Hematopoietic multipotent progenitor cell treated with erythropoietin and hydrocortisone succinate and interleukin-3 and kit ligand, for 6 days (in vitro differentiated cells): ENCODE measurements around the gene AP5M1.
"Not testable (repeated sequence)": the region's sequence is repeated elsewhere in the genome, so short reads cannot be mapped to it uniquely, and the experiment has no call there.

Experiments
- DNase-seq: peaks from one replicate; pipeline ENCODE4 v3.0.0-alpha.2; 2015

AP5M1 gene

DNA sequence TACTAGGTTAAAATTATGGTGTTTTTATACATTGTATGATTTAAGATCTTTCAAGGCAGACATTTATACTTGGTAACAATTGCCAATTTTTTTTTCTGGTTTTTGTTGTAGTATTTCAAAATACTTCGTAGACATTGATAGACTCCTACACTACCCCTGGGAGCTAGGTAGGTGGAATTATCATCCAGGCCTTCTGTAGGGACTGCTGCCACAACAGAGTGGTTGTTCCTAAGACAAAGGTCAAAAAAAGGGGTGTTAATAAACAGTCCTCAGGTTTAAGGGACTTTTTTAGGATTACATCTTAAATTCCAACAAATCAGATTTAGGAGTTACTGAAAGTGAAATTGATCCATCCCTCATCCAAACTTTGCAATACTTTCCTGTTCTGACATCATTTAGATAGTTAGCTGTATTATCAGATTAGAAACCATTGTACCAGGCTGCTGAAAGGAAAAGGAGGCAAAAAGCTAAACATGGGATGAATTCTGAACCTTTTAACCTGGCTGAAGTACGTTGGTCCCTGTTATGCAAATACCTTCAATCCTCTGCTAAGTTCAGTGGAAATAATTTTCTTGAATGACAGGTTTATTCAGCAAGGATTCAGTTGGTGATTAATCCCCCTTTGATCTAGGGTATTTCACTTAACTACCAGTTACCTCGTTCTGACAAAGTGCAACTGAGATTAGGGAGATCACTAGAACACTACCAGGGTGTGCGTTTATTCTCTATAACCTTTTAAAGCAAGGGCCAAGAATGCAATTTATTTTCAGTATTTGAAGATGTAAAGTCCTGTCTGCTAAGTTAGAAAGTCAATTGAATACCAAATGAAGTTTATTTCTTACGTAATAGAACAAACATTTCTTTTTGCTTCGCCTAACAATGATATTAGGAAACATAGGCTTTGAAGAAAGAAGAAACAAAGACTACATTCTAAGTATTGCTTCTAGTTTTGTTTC lies 23.2 kb downstream of the AP5M1 start:
- no peak for DNase-seq

DNA sequence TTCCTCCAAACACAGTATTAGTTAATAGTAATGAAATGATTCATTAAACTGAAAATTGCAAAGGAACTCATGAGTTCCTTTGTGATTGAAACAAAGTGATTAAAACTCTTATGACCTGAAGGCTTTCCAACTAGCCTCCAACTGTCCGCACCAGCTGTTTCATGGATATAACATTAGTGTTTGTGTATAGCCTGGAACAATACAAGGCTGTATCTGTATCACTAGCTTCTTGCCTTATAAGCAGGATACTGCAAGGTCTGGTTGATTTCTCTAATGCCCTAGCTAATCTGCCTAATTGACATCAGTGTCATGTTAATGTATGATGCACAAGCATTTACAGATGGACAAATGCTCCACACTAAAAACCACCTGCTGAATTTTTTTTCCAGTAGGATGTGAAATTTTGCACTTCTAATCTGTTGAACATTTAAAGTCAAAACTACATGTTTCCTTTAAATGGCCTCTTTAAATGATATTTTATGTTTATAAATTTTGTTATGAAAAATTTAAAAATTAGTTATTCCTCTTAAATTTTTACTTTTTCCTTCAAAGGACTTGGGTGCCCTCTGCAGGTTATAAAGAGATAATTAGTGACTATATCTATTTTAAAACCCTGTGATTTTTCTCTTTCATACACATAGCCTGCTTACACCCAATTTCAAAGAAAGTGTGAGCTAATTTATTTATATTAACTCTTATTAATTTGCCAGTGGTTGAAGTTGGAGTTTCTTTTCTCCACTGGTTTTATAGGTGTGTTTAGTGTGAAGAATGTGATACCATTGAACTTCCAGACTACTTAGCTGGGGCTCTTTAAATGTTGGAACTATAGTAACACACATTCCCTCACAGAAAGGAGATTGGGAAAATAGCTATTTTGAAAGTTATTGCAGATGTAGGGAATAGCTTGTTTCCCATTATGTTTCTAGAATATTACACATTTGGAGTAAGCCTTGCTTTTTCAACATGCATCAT lies 25.4 kb downstream of the AP5M1 start:
- DNase-seq: peak; percentile 60

DNA sequence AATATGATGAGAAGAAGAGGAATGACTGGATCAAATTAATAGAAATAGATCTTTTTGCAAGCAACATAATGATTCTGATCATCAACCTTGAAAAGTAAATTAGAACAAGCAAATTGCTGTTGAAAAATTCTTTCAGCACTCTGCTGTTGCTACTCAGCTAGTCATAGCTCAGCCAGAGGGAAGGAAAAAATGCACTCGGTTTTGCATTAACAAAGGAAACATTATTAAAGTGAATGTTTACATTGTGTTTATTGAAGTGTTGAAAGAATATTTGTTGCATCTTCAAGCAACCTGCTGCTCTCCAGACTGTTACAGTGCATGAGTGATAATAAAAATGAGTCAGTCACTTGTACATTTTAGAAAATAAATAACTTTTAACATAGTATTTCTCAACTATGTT lies 26.5 kb downstream of the AP5M1 start:
- DNase-seq: no peak

DNA sequence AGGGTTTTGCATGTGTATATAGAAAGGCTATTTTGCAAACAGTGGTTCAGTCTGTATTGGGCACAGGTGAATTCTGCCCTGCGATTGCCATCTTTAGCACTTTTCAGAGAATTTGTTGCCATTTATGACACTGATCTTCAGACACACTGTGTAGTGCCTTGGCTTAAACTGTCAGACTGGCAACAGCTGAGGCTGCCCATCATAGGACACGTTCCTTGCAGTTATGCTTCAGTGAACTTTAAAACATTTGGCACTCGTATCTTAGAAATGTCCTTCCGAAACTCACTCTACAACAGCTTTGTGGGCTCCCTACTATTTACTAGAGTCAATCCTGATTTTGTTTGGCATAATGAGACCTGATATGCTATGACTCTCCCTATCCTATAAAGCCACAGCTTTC lies 29.1 kb downstream of the AP5M1 start:
- DNase-seq: no peak

DNA sequence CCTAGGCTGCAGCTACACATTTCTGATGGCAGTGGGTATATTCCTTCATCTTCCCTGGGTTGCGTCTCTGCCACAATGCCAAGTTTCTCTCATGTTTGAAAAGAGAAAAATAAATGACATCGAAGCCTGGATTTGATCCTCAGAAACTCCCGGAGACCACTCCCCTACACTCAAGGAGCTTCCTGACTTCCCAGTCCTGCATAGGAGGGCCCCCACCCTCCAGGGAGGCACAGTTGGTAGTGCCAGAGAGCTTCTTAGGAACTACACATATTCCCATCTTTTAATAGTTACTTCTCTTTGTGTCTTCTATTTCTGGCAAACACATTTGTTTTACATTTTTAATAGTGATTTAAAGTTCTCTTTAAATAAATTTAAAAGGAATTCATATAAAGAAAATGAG lies 30.7 kb downstream of the AP5M1 start:
- no peak for DNase-seq

DNA sequence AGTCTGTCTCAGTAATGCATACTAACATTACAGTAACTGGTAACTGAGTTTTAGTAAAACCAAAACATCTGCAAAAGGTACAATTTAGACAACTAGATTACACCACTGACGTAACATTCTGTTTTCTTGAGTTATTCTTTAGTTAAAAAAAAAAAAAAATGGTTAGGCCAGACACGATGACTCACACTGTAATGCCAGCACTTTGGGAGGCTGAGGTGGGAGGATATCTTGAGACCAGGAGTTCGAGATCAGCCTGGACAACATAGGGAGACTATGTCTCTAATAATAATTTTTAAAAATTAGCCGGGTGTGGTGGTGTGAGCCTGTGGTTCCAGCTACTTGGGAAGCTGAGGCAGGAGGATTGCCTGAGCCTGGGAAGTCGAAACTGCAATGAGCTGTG lies 34.1 kb downstream of the AP5M1 start:
- no peak for DNase-seq

DNA sequence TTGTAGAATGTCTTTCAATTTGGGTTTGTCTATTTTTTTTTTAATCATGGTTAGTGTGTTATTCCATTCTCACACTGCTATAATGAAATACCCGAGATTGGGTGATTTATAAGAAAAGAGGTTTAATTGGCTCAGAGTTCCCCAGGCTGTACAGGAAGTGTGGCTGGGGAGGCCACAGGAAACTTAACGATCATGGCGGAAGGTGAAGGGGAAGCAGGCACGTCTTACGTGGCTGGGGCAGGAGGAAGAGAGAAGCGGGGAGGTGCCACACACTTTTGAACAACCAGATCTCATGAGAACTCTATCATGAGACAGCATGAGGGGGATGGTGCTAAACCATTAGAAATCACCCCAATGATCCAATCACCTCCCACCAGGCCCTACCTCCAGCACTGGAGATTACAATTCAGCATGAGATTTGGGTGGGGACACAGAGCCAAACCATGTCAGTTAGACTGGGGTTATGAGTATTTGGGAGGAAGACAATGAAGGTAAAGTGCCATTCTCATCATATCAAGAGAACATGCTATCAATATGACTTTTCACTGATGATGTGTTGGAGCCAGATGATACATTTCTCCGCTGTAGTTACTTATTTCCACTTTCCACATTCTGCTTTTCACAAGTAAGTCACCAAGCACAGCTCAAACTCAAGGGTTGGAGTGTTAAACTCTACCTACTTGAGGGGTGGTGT lies 45.8 kb downstream of the AP5M1 start:
- no peak for DNase-seq

DNA sequence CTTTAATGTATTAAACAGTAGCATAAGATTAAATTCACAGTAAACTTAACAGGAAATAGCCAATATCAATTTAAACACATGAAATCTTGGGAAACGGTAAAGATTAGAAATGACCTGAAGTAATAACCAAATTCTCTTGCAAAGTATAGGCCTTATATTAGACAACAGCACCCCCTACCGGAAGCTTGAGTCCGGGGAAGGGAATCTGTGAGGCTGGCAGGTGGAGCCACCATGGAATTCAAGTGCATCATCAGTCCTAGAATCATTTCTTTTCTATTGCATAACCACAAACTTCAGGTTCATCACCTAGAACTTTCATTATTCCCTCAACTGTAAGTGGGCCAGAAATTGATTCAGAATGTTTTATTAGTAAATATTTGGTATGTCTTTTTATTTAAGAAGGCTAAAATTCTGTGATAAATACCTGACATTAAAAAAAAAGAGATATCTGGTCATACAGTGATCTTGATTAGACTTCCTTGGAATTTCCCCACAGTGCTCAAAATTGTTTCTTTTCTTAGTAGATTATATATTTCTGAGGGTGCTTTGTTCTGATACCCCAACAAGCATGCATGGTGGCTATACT lies 48.6 kb downstream of the AP5M1 start:
- peak; percentile 90 for DNase-seq

DNA sequence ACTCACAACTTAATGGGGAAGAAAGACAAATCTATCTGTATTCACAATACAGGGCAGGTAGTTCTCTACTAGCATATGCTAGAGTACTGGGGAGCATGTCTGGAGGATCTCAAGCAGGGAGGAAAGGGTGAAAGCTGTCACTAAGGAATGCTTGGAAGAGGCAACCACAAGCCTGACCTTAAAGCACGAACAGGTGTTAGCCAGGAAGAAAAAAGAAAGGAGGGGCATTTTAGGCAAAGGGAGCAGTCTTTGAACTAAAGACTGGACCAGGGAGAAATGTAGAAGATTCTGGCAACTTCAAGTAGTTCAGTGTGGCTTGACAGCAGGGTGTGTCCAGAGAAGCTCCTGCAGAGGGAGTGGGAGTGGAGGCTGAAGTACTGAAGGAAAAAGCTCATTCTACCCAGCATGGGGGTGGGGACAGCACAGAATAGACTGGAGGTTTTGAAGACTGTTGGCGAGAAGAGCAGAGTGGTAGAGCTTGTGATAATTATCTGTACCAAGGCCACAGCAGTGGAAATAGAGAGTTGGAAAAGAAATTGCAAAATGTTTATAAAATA lies 50.9 kb downstream of the AP5M1 start:
- no peak for DNase-seq

DNA sequence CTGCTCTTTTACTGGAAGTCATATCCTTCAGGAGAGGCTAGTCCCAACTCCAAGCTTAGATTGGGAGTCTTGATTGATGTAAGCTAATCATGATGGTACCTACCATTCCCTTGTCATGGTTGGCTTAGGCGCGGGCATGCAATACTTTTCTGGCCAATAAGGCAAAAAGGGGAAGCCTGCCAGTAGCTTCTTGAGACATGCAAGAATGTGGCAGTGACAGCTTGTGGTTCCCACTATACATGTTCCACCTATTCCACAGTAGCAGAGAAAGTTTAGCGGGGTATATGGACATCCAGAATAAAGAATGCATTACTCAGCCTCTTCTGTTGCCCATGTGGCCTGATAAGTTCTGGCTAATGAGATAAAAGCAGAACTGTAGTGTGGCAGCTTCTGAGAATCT lies 55.0 kb downstream of the AP5M1 start:
- peak; percentile 5 for DNase-seq

DNA sequence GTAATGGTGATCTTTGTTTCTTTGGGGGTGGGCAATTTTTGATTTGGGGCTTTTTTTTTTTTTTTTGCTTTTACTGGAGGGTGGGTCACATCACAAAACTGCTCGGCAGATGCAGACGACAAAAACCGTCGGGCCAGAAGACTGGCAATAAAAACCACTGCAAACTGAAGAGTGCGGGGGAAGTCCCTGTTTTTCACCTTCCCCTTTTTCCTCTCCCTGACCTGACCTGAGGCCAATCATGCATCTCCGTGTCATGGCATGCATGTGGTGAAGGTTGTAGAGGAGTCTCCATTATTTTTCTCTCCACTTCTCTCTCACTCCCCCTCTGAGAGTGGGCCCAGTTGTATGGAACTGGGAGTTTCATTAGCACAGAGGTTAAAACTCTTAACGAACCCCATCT lies 57.5 kb downstream of the AP5M1 start:
- no peak for DNase-seq

DNA sequence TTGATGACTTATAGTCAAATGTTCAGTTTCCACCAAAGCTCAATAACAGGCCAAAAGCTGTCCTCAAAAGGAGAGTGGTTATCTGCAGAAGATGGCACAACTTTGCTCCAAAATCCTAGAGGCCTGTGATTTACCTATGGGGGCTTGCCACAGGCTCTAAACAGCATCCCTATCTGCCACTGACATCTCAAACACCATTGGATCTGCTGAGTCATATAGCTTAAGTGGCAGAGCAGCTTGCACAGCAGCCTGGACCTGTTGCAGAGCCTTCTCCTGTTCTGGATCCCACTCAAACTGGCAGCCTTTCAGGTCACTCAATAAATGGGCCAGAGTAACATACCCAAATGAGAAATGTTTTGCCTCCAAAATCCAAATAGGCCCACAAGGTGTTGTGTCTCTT lies 61.1 kb downstream of the AP5M1 start:
- no peak for DNase-seq

DNA sequence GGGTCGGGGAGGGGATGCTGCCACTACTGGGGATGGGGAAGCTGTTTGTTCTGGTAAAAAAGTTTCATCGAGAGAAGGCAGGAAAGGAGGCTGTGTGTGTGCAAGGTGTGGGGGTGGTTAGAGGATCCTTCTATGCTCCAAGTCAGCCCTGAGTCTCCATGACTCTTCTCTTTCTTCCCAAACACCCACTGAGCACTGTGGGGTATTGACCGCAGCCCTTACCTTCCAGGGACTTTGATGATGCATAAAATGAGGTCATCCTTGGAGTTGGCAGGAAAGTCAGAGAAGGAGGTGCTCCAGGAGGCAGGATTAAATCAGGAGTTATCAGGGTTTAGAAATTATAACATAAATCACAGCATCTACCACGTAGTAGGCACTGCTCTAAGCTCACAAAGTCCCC lies 63.7 kb downstream of the AP5M1 start:
- not testable (repeated sequence) for DNase-seq

DNA sequence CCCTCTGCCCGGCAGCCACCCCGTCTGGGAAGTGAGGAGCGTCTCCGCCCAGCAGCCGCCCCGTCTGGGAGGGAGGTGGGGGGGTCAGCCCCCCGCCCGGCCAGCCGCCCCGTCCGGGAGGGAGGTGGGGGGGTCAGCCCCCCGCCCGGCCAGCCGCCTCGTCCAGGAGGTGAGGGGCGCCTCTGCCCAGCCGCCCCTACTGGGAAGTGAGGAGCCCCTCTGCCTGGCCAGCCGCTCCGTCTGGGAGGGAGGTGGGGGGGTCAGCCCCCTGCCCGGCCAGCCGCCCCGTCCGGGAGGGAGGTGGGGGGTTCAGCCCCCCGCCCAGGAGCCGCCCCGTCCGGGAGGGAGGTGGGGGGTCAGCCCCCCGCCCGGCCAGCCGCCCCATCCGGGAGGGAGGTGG lies 65.0 kb downstream of the AP5M1 start:
- not testable (repeated sequence) for DNase-seq

DNA sequence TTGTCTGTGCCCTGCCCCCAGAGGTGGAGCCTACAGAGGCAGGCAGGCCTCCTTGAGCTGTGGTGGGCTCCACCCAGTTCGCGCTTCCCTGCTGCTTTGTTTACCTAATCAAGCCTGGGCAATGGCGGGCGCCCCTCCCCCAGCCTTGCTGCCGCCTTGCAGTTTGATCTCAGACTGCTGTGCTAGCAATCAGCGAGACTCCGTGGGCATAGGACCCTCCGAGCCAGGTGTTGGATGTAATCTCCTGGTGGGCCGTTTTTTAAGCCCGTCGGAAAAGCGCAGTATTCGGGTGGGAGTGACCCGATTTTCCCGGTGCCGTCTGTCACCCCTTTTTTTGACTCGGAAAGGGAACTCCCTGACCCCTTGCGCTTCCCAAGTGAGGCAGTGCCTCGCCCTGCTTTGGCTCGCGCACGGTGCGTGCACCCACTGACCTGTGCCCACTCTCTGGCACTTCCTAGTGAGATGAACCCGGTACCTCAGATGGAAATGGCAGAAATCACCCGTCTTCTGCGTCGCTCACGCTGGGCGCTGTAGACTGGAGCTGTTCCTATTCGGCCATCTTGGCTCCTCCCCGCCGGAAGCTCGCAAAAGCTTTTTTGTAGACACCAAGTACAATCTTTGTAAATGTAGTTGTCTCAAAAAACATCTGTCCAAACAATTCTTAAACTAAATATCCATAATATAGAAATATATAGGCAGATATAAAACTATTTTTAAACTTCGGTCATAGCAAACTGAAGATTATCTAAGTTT lies 75.0 kb downstream of the AP5M1 start:
- not testable (repeated sequence) for DNase-seq

DNA sequence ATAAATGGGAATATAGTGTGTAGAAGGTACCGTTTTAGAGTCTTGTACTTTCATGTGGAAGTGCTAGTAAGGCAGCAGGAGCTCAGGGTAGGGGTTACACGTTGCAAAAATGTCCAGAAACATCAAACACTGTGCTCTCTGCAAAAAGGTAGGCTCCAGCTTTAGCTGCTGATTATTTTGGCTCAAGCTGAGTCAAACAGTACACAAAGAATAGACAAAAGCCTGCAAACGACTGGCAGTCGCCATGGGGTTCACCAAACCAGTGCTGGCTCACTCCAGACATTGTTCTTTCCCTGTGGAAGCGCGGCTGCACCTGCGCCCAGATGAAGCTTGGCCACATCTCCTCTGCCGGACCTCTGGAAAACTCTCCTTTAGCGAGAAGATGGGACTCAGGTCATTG lies 76.3 kb downstream of the AP5M1 start:
- DNase-seq: no peak

DNA sequence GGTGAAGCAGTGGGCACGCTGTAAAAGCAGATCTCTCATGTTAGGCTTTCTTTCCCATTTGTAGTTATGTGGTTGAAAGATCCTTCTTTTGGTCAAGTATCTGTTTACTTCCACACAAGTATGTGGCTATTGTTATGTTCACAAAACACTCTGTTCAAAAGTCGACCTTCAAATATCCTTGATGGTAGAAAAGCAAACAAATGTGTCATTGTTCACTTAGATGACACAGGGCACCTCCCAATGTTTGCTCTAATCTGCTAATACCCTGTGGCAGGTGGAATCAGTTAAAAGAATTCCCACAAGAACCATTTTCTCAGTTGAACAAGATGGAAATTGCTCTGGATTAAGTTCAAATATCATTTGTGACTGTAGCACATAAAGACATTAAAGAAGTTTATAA lies 78.0 kb downstream of the AP5M1 start:
- DNase-seq: no peak
